ENCODE measurements around the gene KANK2.

DNA sequence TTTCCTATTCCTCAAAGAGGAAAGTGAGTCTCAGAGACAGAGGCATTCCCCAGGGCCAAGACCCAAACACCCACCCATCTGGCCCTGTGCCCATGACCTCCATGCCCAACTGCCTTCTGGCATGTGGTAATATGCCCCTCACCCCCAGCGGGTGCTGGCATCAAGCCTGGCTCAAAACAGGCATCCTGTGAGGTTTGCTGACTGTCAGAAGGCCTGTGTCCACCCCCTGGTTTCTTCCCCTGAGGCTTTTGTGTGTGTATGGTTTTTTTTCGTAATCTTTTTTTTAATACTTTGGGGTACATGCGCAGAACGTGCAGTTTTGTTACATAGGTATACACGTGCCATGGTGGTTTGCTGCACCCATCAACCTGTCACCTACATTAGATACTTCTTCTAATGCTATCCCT, 7.6 kb upstream of the KANK2 start:
- TF ChIP-seq GRHL2 (CRISPR knock-in tag; IDR thresholded peaks at IDR 0.05; ENCODE audit: insufficient replicate concordance, severe bottlenecking) (no peak), SMAD4 (CRISPR knock-in tag; IDR thresholded peaks at IDR 0.05) (no peak), HMGA2 (CRISPR knock-in tag; IDR thresholded peaks at IDR 0.05) (no peak), MXD4 (CRISPR knock-in tag; IDR thresholded peaks at IDR 0.05; ENCODE audit: borderline replicate concordance) (no peak), NFYB (CRISPR knock-in tag; conservative IDR thresholded peaks at IDR 0.05; ENCODE audit: low read depth) (no peak), TCF7 (CRISPR knock-in tag; IDR thresholded peaks at IDR 0.05; ENCODE audit: low read depth) (no peak)
- TF ChIP-seq, protein P1, sequence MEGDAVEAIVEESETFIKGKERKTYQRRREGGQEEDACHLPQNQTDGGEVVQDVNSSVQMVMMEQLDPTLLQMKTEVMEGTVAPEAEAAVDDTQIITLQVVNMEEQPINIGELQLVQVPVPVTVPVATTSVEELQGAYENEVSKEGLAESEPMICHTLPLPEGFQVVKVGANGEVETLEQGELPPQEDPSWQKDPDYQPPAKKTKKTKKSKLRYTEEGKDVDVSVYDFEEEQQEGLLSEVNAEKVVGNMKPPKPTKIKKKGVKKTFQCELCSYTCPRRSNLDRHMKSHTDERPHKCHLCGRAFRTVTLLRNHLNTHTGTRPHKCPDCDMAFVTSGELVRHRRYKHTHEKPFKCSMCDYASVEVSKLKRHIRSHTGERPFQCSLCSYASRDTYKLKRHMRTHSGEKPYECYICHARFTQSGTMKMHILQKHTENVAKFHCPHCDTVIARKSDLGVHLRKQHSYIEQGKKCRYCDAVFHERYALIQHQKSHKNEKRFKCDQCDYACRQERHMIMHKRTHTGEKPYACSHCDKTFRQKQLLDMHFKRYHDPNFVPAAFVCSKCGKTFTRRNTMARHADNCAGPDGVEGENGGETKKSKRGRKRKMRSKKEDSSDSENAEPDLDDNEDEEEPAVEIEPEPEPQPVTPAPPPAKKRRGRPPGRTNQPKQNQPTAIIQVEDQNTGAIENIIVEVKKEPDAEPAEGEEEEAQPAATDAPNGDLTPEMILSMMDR (IDR thresholded peaks at IDR 0.05): no peak
- TF ChIP-seq, protein P2, sequence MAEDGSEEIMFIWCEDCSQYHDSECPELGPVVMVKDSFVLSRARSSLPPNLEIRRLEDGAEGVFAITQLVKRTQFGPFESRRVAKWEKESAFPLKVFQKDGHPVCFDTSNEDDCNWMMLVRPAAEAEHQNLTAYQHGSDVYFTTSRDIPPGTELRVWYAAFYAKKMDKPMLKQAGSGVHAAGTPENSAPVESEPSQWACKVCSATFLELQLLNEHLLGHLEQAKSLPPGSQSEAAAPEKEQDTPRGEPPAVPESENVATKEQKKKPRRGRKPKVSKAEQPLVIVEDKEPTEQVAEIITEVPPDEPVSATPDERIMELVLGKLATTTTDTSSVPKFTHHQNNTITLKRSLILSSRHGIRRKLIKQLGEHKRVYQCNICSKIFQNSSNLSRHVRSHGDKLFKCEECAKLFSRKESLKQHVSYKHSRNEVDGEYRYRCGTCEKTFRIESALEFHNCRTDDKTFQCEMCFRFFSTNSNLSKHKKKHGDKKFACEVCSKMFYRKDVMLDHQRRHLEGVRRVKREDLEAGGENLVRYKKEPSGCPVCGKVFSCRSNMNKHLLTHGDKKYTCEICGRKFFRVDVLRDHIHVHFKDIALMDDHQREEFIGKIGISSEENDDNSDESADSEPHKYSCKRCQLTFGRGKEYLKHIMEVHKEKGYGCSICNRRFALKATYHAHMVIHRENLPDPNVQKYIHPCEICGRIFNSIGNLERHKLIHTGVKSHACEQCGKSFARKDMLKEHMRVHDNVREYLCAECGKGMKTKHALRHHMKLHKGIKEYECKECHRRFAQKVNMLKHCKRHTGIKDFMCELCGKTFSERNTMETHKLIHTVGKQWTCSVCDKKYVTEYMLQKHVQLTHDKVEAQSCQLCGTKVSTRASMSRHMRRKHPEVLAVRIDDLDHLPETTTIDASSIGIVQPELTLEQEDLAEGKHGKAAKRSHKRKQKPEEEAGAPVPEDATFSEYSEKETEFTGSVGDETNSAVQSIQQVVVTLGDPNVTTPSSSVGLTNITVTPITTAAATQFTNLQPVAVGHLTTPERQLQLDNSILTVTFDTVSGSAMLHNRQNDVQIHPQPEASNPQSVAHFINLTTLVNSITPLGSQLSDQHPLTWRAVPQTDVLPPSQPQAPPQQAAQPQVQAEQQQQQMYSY (CRISPR knock-in tag; IDR thresholded peaks at IDR 0.05): no peak
- TF ChIP-seq, protein P3, sequence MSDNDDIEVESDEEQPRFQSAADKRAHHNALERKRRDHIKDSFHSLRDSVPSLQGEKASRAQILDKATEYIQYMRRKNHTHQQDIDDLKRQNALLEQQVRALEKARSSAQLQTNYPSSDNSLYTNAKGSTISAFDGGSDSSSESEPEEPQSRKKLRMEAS (CRISPR knock-in tag; IDR thresholded peaks at IDR 0.05): no peak
- TF ChIP-seq, protein P4, sequence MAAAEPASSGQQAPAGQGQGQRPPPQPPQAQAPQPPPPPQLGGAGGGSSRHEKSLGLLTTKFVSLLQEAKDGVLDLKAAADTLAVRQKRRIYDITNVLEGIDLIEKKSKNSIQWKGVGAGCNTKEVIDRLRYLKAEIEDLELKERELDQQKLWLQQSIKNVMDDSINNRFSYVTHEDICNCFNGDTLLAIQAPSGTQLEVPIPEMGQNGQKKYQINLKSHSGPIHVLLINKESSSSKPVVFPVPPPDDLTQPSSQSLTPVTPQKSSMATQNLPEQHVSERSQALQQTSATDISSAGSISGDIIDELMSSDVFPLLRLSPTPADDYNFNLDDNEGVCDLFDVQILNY (CRISPR knock-in tag; IDR thresholded peaks at IDR 0.05): no peak
- TF ChIP-seq, protein P5, sequence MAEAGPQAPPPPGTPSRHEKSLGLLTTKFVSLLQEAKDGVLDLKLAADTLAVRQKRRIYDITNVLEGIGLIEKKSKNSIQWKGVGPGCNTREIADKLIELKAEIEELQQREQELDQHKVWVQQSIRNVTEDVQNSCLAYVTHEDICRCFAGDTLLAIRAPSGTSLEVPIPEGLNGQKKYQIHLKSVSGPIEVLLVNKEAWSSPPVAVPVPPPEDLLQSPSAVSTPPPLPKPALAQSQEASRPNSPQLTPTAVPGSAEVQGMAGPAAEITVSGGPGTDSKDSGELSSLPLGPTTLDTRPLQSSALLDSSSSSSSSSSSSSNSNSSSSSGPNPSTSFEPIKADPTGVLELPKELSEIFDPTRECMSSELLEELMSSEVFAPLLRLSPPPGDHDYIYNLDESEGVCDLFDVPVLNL (CRISPR knock-in tag; IDR thresholded peaks at IDR 0.05; ENCODE audit: borderline replicate concordance, low read depth): no peak
- TF ChIP-seq, protein P6, sequence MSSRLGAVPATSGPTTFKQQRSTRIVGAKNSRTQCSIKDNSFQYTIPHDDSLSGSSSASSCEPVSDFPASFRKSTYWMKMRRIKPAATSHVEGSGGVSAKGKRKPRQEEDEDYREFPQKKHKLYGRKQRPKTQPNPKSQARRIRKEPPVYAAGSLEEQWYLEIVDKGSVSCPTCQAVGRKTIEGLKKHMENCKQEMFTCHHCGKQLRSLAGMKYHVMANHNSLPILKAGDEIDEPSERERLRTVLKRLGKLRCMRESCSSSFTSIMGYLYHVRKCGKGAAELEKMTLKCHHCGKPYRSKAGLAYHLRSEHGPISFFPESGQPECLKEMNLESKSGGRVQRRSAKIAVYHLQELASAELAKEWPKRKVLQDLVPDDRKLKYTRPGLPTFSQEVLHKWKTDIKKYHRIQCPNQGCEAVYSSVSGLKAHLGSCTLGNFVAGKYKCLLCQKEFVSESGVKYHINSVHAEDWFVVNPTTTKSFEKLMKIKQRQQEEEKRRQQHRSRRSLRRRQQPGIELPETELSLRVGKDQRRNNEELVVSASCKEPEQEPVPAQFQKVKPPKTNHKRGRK (CRISPR knock-in tag; IDR thresholded peaks at IDR 0.05; ENCODE audit: borderline replicate concordance): no peak
- TF ChIP-seq, protein P7, sequence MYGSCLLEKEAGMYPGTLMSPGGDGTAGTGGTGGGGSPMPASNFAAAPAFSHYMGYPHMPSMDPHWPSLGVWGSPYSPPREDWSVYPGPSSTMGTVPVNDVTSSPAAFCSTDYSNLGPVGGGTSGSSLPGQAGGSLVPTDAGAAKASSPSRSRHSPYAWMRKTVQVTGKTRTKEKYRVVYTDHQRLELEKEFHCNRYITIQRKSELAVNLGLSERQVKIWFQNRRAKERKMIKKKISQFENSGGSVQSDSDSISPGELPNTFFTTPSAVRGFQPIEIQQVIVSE (CRISPR knock-in tag; IDR thresholded peaks at IDR 0.05; ENCODE audit: borderline replicate concordance): no peak
